ENCODE measurements around the gene HSD17B1. TPM values are rescaled to one million over a fixed set of nuclear protein-coding genes. Genes with fewer than 3 reads are reported as not detected.
A peak's percentile ranks its signal among the peaks of the same experiment; 100 is the strongest.

HSD17B1 gene
- total and polyA plus RNA-seq, 2 of the 13 experiments (the other 11 are each of a cell fraction or from before 2014, with no cell fraction given), result 0.54 to 0.93 TPM

GRCh38 chr17:42536048-42536371 lies 16.7 kb upstream of the HSD17B1 start, which contains the start of gene NAGLU (continued):
- no peak for TF ChIP-seq CTCF (CRISPR knock-in tag; IDR thresholded peaks at IDR 0.05)
- TF ChIP-seq NFIB (CRISPR knock-in tag; IDR thresholded peaks at IDR 0.05; ENCODE audit: borderline replicate concordance), result peak; percentile 89; the same call in 1 of the 2 replicates
- TF ChIP-seq FUBP1 (CRISPR knock-in tag; IDR thresholded peaks at IDR 0.05; ENCODE audit: borderline replicate concordance), result no peak
- TF ChIP-seq XRCC5 (optimal IDR thresholded peaks at IDR 0.05; ENCODE audit: low read length), result peak; percentile 37
- no peak for TF ChIP-seq CHD4 (IDR thresholded peaks at IDR 0.05; ENCODE audit: borderline replicate concordance, low read length)
- peak; percentile 53; the same call in 1 of the 2 replicates for TF ChIP-seq E2F5 (CRISPR knock-in tag; conservative IDR thresholded peaks at IDR 0.05)
- no peak; the same call in none of the 2 replicates for TF ChIP-seq ZNF616 (CRISPR knock-in tag; IDR thresholded peaks at IDR 0.05; ENCODE audit: low read depth)
- no peak for TF ChIP-seq HHEX (CRISPR knock-in tag; IDR thresholded peaks at IDR 0.05)
- no peak for TF ChIP-seq NR2F6 (IDR thresholded peaks at IDR 0.05)
- TF ChIP-seq NR2F6 (CRISPR knock-in tag; IDR thresholded peaks at IDR 0.05), result peak; percentile 85
- no peak for TF ChIP-seq ZNF549 (CRISPR knock-in tag; IDR thresholded peaks at IDR 0.05)
- no peak for TF ChIP-seq KDM3A (CRISPR knock-in tag; IDR thresholded peaks at IDR 0.05; ENCODE audit: low read depth)
- peak; percentile 84; the same call in 1 of the 2 replicates for TF ChIP-seq ARNT2 (CRISPR knock-in tag; IDR thresholded peaks at IDR 0.05; ENCODE audit: low read depth)
- TF ChIP-seq SNAI1 (CRISPR knock-in tag; IDR thresholded peaks at IDR 0.05; ENCODE audit: borderline replicate concordance), result no peak
- no peak for TF ChIP-seq NCOR1 (IDR thresholded peaks at IDR 0.05; ENCODE audit: borderline replicate concordance, low read length)
- TF ChIP-seq ZNF280D (CRISPR knock-in tag; IDR thresholded peaks at IDR 0.05), result 0 out of 2 replicates have a peak, but pooled peaks have one; percentile 1
- TF ChIP-seq ZNF264 (CRISPR knock-in tag; IDR thresholded peaks at IDR 0.05), result 0 out of 2 replicates have a peak, but pooled peaks have one; percentile 46
- no peak for TF ChIP-seq KAT2B (IDR thresholded peaks at IDR 0.05; ENCODE audit: borderline replicate concordance, low read depth, low read length)
- no peak for TF ChIP-seq DBP (CRISPR knock-in tag; IDR thresholded peaks at IDR 0.05; ENCODE audit: not compliant biosample characterization)
- TF ChIP-seq ZNF589 (CRISPR knock-in tag; conservative IDR thresholded peaks at IDR 0.05), result no peak; the same call in 1 of the 2 replicates
